Measurements from ENCODE around the gene SART3.
"Not testable (repeated sequence)": the region's sequence is repeated elsewhere in the genome, so short reads cannot be mapped to it uniquely, and the experiment has no call there.

The SART3 gene

GRCh38 chr12:108595711-108596647 lies 35.0 kb upstream of the SART3 start:
- DNase-seq (ENCODE audit: extremely low read depth, low read depth): no peak
- no peak for TF ChIP-seq CTCF (IDR thresholded peaks at IDR 0.05; ENCODE audit: low read depth, low read length)

GRCh38 chr12:108594960-108595710 lies 34.2 kb upstream of the SART3 start:
- TF ChIP-seq CTCF (IDR thresholded peaks at IDR 0.05; ENCODE audit: low read depth, low read length): no peak
- no peak for DNase-seq (ENCODE audit: extremely low read depth, low read depth)

GRCh38 chr12:108594323-108594903 lies 33.4 kb upstream of the SART3 start:
- TF ChIP-seq CTCF (IDR thresholded peaks at IDR 0.05; ENCODE audit: low read depth, low read length): no peak
- no peak for DNase-seq (ENCODE audit: extremely low read depth, low read depth)

- no peak for DNase-seq (ENCODE audit: extremely low read depth, low read depth)
- no peak for TF ChIP-seq CTCF (IDR thresholded peaks at IDR 0.05; ENCODE audit: low read depth, low read length)
Measured at GRCh38 chr12:108592033-108592909, 31.3 kb upstream of the SART3 start.

- TF ChIP-seq CTCF (IDR thresholded peaks at IDR 0.05; ENCODE audit: low read depth, low read length): no peak
- no peak for DNase-seq (ENCODE audit: extremely low read depth, low read depth)
Measured at GRCh38 chr12:108591267-108591980, 30.5 kb upstream of the SART3 start.

GRCh38 chr12:108590463-108590862 lies 29.5 kb upstream of the SART3 start:
- DNase-seq (ENCODE audit: extremely low read depth, low read depth): not testable (repeated sequence)
